CD4-positive, alpha-beta T cell treated with Interleukin-6 for 4 hours (primary cell): ENCODE data around the gene ABCA13.

Experiments used
- DNase-seq: peaks from one replicate; pipeline ENCODE4 v3.0.0-alpha.2; 2020; ENCODE audit warnings: mixed read lengths

ABCA13 gene

GRCh38 chr7:48250441-48250951, 79.2 kb downstream of the ABCA13 start:
- no peak for DNase-seq

GRCh38 chr7:48251766-48252165, 80.5 kb downstream of the ABCA13 start:
- DNase-seq = no peak

GRCh38 chr7:48252995-48253394, 81.7 kb downstream of the ABCA13 start:
- DNase-seq = no peak

GRCh38 chr7:48255046-48255445, 83.8 kb downstream of the ABCA13 start:
- DNase-seq = no peak

- no peak for DNase-seq
These were observed 88.4 kb downstream of the ABCA13 start for GRCh38 chr7:48259463-48260280.

- DNase-seq = no peak
These were observed 90.4 kb downstream of the ABCA13 start for GRCh38 chr7:48261696-48262095.

- DNase-seq = no peak
These were observed 91.5 kb downstream of the ABCA13 start for GRCh38 chr7:48262606-48263310.

GRCh38 chr7:48263311-48263650, 92.0 kb downstream of the ABCA13 start:
- DNase-seq = no peak

GRCh38 chr7:48269066-48269465, 97.8 kb downstream of the ABCA13 start:
- DNase-seq = no peak

GRCh38 chr7:48274662-48275061, 103.4 kb downstream of the ABCA13 start:
- no peak for DNase-seq

- DNase-seq = no peak
These were observed 108.2 kb downstream of the ABCA13 start for GRCh38 chr7:48279420-48279819.

GRCh38 chr7:48280100-48280499, 108.8 kb downstream of the ABCA13 start:
- DNase-seq = no peak

GRCh38 chr7:48285373-48285772, 114.1 kb downstream of the ABCA13 start:
- no peak for DNase-seq

- DNase-seq = no peak
These were observed 115.6 kb downstream of the ABCA13 start for GRCh38 chr7:48286836-48287235.

- no peak for DNase-seq
These were observed 118.4 kb downstream of the ABCA13 start for GRCh38 chr7:48289656-48290055.

- no peak for DNase-seq
These were observed 121.7 kb downstream of the ABCA13 start for GRCh38 chr7:48292949-48293348.

GRCh38 chr7:48295296-48295971, 124.2 kb downstream of the ABCA13 start:
- DNase-seq = no peak

GRCh38 chr7:48296966-48297365, 125.7 kb downstream of the ABCA13 start:
- no peak for DNase-seq

- no peak for DNase-seq
These were observed 127.5 kb downstream of the ABCA13 start for GRCh38 chr7:48298779-48299178.

GRCh38 chr7:48299580-48300169, 128.4 kb downstream of the ABCA13 start:
- DNase-seq = no peak

- DNase-seq = no peak
These were observed 129.0 kb downstream of the ABCA13 start for GRCh38 chr7:48300301-48300700.

- DNase-seq = no peak
These were observed 129.9 kb downstream of the ABCA13 start for GRCh38 chr7:48301201-48301600.

- DNase-seq = no peak
These were observed 133.4 kb downstream of the ABCA13 start for GRCh38 chr7:48304641-48305040.
